ENCODE measurements around the gene PDXP. TPM values are rescaled to one million over a fixed set of nuclear protein-coding genes. Genes with fewer than 3 reads are reported as not detected.
A peak's percentile ranks its signal among the peaks of the same experiment; 100 is the strongest.

The PDXP gene
- total RNA-seq, 1 donor from 2014 or later, result 41.9 TPM

DNA sequence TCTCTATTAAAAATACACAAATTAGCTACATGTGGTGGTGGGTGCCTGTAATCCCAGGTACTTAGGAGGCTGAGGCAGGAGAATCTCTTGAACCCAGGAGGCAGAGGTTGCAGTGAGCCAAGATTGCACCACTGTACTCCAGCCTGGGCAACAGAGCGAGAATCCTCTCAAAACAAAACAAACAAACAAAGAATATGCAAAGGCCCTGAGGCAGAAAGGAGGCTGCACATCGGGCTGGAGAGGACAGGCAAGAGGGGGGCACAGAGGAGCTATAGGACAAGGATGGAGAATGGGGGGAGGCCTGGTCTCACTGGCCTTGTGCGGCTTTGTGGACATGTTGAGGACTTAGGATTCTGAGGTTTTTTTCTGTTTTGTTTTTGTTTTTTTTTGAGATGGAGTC, 46.7 kb downstream of the PDXP start:
- H3K4me1 Mint-ChIP-seq (ENCODE audit: low read depth), result no peaks in the 10 kb centered on the region
- H3K27ac Mint-ChIP-seq, result no peak overlapping the region
- DNase-seq (ENCODE audit: low spot score), result no peak
- no peaks in the 10 kb centered on the region for H3K9me3 Mint-ChIP-seq
- intact Hi-C loops (cut with micrococcal nuclease), result no loop called here
- no peaks in the 10 kb centered on the region for H3K27me3 Mint-ChIP-seq (ENCODE audit: low read depth)
- H3K36me3 Mint-ChIP-seq (ENCODE audit: low read depth), result peaks cover 6% of the 10 kb centered on the region
- no peak overlapping the region for H3K4me3 Mint-ChIP-seq (ENCODE audit: low read depth)

DNA sequence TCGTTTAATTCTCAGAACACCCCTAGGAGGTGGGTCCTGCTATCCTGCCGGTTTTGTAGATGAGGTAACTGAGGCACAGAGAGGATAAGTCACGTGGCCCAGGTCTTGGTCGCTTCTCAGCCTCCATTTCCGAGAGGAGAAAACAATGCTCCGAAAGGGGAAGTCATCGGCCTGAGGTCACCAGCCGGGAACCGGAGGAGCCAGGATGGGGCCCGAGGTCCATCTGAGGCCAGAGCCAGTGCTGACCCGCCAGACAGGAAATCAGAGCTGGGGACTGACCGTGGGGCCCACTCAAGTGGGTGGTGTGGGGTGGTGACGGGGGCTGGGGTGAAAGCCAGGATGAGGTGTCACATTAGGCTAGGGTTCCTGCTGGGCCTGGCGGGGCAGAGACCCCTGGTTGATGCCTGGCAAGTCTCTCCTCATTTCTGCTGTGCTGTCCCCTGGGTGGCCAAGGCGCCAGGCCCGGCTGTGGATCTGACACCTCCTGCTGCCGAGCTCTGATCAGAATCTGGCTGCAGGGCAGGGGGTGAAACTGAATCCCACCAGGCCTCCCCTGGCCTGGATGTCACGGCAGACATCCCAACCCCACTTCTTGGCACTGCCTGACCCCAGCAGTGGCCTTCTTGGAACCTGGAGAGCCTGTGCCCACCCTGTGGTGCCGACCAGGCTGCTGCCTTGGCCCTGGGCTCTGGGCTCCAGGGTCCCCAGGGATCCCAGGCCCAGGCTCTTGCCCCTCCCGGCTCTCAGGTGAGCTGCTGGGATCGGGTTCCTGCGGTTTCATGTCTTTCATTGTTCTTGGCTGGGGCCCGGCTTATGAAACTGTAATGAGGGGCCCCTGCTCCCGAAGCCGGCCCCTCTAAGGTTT, 50.3 kb downstream of the PDXP start:
- H3K36me3 Mint-ChIP-seq (ENCODE audit: low read depth), result peaks cover 6% of the 10 kb centered on the region
- intact Hi-C loops (cut with micrococcal nuclease), result no loop called here
- peak overlapping the region; percentile 42 for H3K27ac Mint-ChIP-seq
- H3K9me3 Mint-ChIP-seq, result no peaks in the 10 kb centered on the region
- H3K27me3 Mint-ChIP-seq (ENCODE audit: low read depth), result no peaks in the 10 kb centered on the region
- DNase-seq (ENCODE audit: low spot score), result no peak
- no peak overlapping the region for H3K4me3 Mint-ChIP-seq (ENCODE audit: low read depth)
- H3K4me1 Mint-ChIP-seq (ENCODE audit: low read depth), result no peaks in the 10 kb centered on the region

DNA sequence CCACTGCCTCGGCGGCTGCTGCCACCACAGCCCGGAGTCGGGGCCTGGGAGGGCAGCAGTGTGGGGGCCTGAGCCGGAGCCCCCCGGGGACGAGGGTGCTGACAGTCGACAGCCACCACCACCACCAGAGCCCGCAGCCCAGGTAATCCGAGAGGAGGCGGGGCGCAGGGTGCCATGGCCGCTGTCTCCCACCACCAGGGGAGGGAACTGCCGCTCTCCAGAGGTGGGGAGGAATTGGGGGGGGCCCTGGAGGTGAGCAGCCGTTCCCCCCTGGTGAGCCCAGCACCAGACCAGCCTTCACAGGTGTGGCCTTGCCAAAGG, 50.9 kb downstream of the PDXP start:
- Mint-ChIP-seq H3K27ac (no peak overlapping the region), H3K9me3 (no peaks in the 10 kb centered on the region)
- intact Hi-C loops (cut with micrococcal nuclease), result no loop called here

DNA sequence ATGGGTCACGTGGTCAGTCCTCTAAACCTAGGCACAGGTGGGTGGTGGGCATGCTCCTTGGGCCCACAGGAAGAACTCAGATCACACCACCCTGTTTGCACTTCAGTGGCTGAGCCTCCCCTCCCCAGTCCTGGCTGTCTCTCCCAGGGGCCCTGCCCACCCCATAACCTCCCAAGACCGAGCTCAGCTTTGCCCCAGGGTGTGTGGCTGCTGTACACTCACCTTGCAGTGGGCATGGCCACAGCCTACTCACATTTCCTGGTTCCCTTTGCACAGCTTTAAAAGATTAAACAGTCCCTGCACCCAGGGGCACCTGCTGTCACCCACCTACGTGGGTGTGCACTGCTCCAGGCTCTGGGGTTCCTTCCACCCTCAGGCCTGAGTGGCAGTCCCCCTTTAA, 52.2 kb downstream of the PDXP start:
- Mint-ChIP-seq H3K27ac (no peak overlapping the region), H3K4me3 (ENCODE audit: low read depth) (no peak overlapping the region), H3K9me3 (no peaks in the 10 kb centered on the region), H3K36me3 (ENCODE audit: low read depth) (no peaks in the 10 kb centered on the region), H3K4me1 (ENCODE audit: low read depth) (no peaks in the 10 kb centered on the region), H3K27me3 (ENCODE audit: low read depth) (no peaks in the 10 kb centered on the region)
- no peak for DNase-seq (ENCODE audit: low spot score)
- intact Hi-C loops (cut with micrococcal nuclease), result no loop called here

More for the DNA sequence above, 50.9 kb downstream of the PDXP start:
- no peak overlapping the region for H3K4me3 Mint-ChIP-seq (ENCODE audit: low read depth)
- no peaks in the 10 kb centered on the region for H3K4me1 Mint-ChIP-seq (ENCODE audit: low read depth)
- H3K36me3 Mint-ChIP-seq (ENCODE audit: low read depth), result peaks cover 2% of the 10 kb centered on the region
- DNase-seq (ENCODE audit: low spot score), result no peak
- no peaks in the 10 kb centered on the region for H3K27me3 Mint-ChIP-seq (ENCODE audit: low read depth)

DNA sequence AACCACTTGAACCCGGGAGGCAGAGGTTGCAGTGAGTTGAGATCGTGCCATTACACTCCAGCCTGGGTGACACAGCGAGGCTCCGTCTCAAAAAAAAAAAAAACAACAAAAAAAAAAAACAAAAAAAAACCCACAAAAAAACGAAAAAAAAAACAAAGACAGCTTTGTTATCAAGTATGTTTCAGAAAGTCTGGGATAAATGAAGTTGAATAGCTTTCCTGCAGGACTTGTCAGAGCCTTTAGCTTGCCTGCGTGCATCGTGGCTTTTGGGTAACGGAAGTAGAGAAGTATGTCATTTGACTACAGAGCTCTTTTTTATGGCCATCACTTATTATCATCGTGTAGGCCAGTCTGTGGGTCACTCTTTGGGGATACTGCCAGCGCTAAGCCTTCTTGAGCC, 53.0 kb downstream of the PDXP start:
- no peaks in the 10 kb centered on the region for H3K4me1 Mint-ChIP-seq (ENCODE audit: low read depth)
- intact Hi-C loops (cut with micrococcal nuclease), result no loop called here
- H3K27me3 Mint-ChIP-seq (ENCODE audit: low read depth), result no peaks in the 10 kb centered on the region
- H3K36me3 Mint-ChIP-seq (ENCODE audit: low read depth), result no peaks in the 10 kb centered on the region
- no peak overlapping the region for H3K27ac Mint-ChIP-seq
- no peak overlapping the region for H3K4me3 Mint-ChIP-seq (ENCODE audit: low read depth)
- no peak for DNase-seq (ENCODE audit: low spot score)
- no peaks in the 10 kb centered on the region for H3K9me3 Mint-ChIP-seq

DNA sequence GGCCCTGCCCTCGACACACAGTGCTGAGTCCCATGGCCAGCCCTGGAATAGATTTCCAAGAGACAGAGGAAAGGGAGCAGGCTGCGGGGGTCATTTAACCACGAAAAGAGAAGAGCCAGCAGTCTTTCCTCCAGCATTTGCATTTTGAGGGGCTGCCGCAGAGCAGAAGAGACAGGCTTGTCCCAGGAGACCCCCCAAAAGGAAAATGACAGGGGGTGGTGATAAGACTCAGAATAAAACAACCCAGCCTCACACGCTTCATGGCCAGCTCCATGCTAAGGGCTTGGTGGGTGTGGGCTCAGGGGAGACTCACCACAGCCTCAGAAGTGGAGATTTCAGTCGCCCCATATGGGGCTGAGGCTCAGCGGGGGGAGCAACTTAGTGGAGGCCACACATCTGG, 55.2 kb downstream of the PDXP start:
- H3K4me3 Mint-ChIP-seq (ENCODE audit: low read depth), result no peak overlapping the region
- DNase-seq (ENCODE audit: low spot score), result no peak
- no peaks in the 10 kb centered on the region for H3K27me3 Mint-ChIP-seq (ENCODE audit: low read depth)
- intact Hi-C loops (cut with micrococcal nuclease), result no loop called here
- H3K9me3 Mint-ChIP-seq, result no peaks in the 10 kb centered on the region
- peaks cover 2% of the 10 kb centered on the region for H3K4me1 Mint-ChIP-seq (ENCODE audit: low read depth)
- no peaks in the 10 kb centered on the region for H3K36me3 Mint-ChIP-seq (ENCODE audit: low read depth)
- H3K27ac Mint-ChIP-seq, result no peak overlapping the region

DNA sequence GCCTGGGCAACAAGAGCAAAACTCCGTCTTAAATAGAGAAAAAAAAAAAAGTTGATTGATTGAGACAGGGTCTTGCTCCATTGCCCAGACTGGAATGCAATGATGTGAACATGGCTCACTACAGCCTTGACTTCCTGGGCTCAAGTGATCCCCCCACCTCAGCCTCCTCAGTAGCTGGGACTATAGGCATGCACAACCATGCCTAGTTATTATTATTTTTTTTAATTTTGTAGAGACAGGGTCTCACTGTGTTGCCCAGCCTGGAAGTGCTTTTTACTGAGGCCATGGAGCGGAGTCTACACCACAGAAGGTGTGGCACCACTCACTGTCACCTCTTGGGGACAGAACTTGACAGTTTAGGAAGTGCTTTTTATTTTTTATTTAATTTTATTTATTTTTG, 56.1 kb downstream of the PDXP start:
- Mint-ChIP-seq H3K27ac (no peak overlapping the region), H3K4me3 (ENCODE audit: low read depth) (no peak overlapping the region), H3K9me3 (no peaks in the 10 kb centered on the region), H3K36me3 (ENCODE audit: low read depth) (no peaks in the 10 kb centered on the region), H3K27me3 (ENCODE audit: low read depth) (no peaks in the 10 kb centered on the region), H3K4me1 (ENCODE audit: low read depth) (peaks cover 3% of the 10 kb centered on the region)
- DNase-seq (ENCODE audit: low spot score), result no peak
- intact Hi-C loops (cut with micrococcal nuclease), result no loop called here

DNA sequence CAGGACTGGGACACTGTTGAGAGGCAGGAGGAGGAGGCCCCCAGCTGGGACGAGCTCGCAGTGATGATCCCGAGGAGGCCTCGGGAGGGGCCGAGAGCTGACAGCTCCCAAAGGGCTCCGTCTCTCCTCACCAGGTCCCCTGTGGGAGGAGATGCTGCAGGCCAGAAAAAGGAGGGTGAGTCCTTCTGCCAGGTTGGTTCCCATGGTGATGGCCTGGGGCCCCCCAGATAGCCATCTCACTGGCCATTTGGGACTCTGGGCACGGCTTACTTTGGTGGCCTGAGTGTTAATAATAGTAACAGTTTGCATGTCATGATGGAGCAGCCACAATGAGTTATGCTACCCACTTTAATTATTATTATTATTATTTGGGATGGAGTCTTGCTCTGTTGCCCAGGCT, 57.2 kb downstream of the PDXP start:
- H3K4me1 Mint-ChIP-seq (ENCODE audit: low read depth), result peaks cover 5% of the 10 kb centered on the region
- H3K9me3 Mint-ChIP-seq, result no peaks in the 10 kb centered on the region
- H3K36me3 Mint-ChIP-seq (ENCODE audit: low read depth), result no peaks in the 10 kb centered on the region
- no peak for DNase-seq (ENCODE audit: low spot score)
- H3K27ac Mint-ChIP-seq, result no peak overlapping the region
- no peaks in the 10 kb centered on the region for H3K27me3 Mint-ChIP-seq (ENCODE audit: low read depth)
- intact Hi-C loops (cut with micrococcal nuclease), result no loop called here
- H3K4me3 Mint-ChIP-seq (ENCODE audit: low read depth), result no peak overlapping the region

Other genes starting within 250 kb of the PDXP start
- gene ELFN2, start 231.2 kb upstream of the PDXP start, total RNA-seq, result 0.11 TPM in 2 replicates
- gene MFNG, start 172.3 kb upstream of the PDXP start, total RNA-seq, result 166 and 168 TPM in 2 replicates
- gene CARD10, start 139.3 kb upstream of the PDXP start, total RNA-seq, result 0.09 TPM in 1 of 2 replicates, not detected in the other
- 0.74 and 1.1 TPM in 2 replicates for gene CDC42EP1, start 98.2 kb upstream of the PDXP start, total RNA-seq
- not detected in 2 replicates for gene LGALS2, start 78.6 kb upstream of the PDXP start, total RNA-seq
- 69.3 and 71.2 TPM in 2 replicates for gene GGA1, start 49.9 kb upstream of the PDXP start, total RNA-seq
- gene SH3BP1, start 19.1 kb upstream of the PDXP start, total RNA-seq, result 117 and 122 TPM in 2 replicates
- 892 and 921 TPM in 2 replicates for gene LGALS1, start 16.9 kb downstream of the PDXP start, total RNA-seq
- 55.4 and 60.6 TPM in 2 replicates for gene NOL12, start 27.6 kb downstream of the PDXP start, total RNA-seq
- 37.2 and 43.3 TPM in 2 replicates for gene TRIOBP, start 38.3 kb downstream of the PDXP start, total RNA-seq
- gene GCAT, start 149.2 kb downstream of the PDXP start, total RNA-seq, result 24.2 and 25.5 TPM in 2 replicates
- gene GALR3, start 164.7 kb downstream of the PDXP start, total RNA-seq, result 0.28 and 0.32 TPM in 2 replicates
- gene ANKRD54, start 185.6 kb downstream of the PDXP start, total RNA-seq, result 24.7 and 27.3 TPM in 2 replicates
- 462 and 480 TPM in 2 replicates for gene EIF3L, start 190.7 kb downstream of the PDXP start, total RNA-seq
- 22.7 and 29.1 TPM in 2 replicates for gene MICALL1, start 247.6 kb downstream of the PDXP start, total RNA-seq